ENCODE data around the gene USP17L5.
"Not testable (repeated sequence)": the region's sequence is repeated elsewhere in the genome, so short reads cannot be mapped to it uniquely, and the experiment has no call there.

The USP17L5 gene

DNA sequence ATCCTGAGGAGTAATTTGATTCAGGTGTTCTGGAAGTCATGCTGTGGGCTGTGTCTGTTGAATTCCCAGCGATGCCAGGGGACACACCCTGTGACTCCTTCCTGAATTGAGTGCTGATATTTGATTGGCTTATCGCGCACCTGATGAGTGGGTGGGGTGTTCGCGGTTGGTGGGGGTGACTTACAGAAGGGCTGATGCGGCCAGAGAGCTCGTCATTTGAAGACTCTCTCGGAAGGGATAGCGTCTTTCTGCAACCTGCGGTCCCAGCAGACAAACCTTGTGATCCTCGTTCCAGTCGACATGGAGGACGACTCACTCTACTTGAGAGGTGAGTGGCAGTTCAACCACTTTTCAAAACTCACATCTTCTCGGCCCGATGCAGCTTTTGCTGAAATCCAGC lies at the start of gene USP17L5:
TSS of gene USP17L5 (plus strand) at position 301 of the 400 bp plus-strand sequence. CDS start at position 301, 0 bp downstream.
- not testable (repeated sequence) for DNase-seq (ENCODE audit: low spot score)

- not testable (repeated sequence) for DNase-seq (ENCODE audit: low spot score)
Observed at GRCh38 chr4:9324191-9324590, 15.0 kb upstream of the USP17L5 start.

DNA sequence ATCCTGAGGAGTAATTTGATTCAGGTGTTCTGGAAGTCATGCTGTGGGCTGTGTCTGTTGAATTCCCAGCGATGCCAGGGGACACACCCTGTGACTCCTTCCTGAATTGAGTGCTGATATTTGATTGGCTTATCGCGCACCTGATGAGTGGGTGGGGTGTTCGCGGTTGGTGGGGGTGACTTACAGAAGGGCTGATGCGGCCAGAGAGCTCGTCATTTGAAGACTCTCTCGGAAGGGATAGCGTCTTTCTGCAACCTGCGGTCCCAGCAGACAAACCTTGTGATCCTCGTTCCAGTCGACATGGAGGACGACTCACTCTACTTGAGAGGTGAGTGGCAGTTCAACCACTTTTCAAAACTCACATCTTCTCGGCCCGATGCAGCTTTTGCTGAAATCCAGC lies 14.3 kb upstream of the USP17L5 start, which contains the start of gene USP17L24:
TSS of gene USP17L24 (plus strand) at position 301 of the 400 bp plus-strand sequence. CDS start at position 301, 0 bp downstream.
- not testable (repeated sequence) for DNase-seq (ENCODE audit: low spot score)

GRCh38 chr4:9329611-9330010 lies 9.6 kb upstream of the USP17L5 start, which contains the start of gene USP17L25:
Gene USP17L25, plus strand, starts transcription at chr4:9329911. Its CDS starts 0 bp downstream, at chr4:9329911.
- not testable (repeated sequence) for DNase-seq (ENCODE audit: low spot score)

DNA sequence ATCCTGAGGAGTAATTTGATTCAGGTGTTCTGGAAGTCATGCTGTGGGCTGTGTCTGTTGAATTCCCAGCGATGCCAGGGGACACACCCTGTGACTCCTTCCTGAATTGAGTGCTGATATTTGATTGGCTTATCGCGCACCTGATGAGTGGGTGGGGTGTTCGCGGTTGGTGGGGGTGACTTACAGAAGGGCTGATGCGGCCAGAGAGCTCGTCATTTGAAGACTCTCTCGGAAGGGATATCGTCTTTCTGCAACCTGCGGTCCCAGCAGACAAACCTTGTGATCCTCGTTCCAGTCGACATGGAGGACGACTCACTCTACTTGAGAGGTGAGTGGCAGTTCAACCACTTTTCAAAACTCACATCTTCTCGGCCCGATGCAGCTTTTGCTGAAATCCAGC lies 4.8 kb upstream of the USP17L5 start, which contains the start of gene USP17L26:
TSS of gene USP17L26 (plus strand) at position 301 of the 400 bp plus-strand sequence. CDS start at position 301, 0 bp downstream.
- not testable (repeated sequence) for DNase-seq (ENCODE audit: low spot score)

DNA sequence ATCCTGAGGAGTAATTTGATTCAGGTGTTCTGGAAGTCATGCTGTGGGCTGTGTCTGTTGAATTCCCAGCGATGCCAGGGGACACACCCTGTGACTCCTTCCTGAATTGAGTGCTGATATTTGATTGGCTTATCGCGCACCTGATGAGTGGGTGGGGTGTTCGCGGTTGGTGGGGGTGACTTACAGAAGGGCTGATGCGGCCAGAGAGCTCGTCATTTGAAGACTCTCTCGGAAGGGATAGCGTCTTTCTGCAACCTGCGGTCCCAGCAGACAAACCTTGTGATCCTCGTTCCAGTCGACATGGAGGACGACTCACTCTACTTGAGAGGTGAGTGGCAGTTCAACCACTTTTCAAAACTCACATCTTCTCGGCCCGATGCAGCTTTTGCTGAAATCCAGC lies 4.6 kb downstream of the USP17L5 start, which contains the start of gene USP17L27:
TSS of gene USP17L27 (plus strand) at position 301 of the 400 bp plus-strand sequence. CDS start at position 301, 0 bp downstream.
- DNase-seq (ENCODE audit: low spot score): not testable (repeated sequence)

DNA sequence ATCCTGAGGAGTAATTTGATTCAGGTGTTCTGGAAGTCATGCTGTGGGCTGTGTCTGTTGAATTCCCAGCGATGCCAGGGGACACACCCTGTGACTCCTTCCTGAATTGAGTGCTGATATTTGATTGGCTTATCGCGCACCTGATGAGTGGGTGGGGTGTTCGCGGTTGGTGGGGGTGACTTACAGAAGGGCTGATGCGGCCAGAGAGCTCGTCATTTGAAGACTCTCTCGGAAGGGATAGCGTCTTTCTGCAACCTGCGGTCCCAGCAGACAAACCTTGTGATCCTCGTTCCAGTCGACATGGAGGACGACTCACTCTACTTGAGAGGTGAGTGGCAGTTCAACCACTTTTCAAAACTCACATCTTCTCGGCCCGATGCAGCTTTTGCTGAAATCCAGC lies 9.4 kb downstream of the USP17L5 start, which contains the start of gene USP17L28:
TSS of gene USP17L28 (plus strand) at position 301 of the 400 bp plus-strand sequence. CDS start at position 301, 0 bp downstream.
- DNase-seq (ENCODE audit: low spot score): not testable (repeated sequence)

GRCh38 chr4:9350866-9351265 lies 11.7 kb downstream of the USP17L5 start:
- not testable (repeated sequence) for DNase-seq (ENCODE audit: low spot score)

DNA sequence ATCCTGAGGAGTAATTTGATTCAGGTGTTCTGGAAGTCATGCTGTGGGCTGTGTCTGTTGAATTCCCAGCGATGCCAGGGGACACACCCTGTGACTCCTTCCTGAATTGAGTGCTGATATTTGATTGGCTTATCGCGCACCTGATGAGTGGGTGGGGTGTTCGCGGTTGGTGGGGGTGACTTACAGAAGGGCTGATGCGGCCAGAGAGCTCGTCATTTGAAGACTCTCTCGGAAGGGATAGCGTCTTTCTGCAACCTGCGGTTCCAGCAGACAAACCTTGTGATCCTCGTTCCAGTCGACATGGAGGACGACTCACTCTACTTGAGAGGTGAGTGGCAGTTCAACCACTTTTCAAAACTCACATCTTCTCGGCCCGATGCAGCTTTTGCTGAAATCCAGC lies 14.1 kb downstream of the USP17L5 start, which contains the start of gene USP17L29:
TSS of gene USP17L29 (plus strand) at position 301 of the 400 bp plus-strand sequence. CDS start at position 301, 0 bp downstream.
- DNase-seq (ENCODE audit: low spot score): not testable (repeated sequence)

- not testable (repeated sequence) for DNase-seq (ENCODE audit: low spot score)
Observed at GRCh38 chr4:9362829-9363228, 23.6 kb downstream of the USP17L5 start, which contains the start of gene USP17L30. Gene USP17L30, plus strand, starts transcription at chr4:9363129. Its CDS starts 0 bp downstream, at chr4:9363129.

DNA sequence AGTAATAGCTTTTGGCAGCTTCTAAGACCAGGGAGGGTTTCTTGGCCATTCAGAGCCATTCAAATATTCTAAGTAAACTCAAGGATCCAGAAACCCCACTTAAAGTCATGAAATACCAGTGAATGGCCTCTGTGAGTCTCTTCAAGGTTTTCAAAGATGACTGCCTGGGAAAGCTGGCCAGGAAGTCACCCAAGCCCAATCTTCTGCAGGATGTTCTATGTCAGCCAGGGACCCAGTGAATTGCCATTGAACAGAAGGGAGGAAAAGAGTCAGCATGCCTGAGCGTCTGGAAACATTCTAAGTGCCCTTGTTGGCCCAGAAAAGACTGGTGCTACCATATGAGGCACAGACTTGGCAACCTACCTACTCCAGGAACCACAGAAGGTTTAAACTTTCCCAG lies 40.7 kb downstream of the USP17L5 start:
- DNase-seq (ENCODE audit: low spot score): not testable (repeated sequence)

DNA sequence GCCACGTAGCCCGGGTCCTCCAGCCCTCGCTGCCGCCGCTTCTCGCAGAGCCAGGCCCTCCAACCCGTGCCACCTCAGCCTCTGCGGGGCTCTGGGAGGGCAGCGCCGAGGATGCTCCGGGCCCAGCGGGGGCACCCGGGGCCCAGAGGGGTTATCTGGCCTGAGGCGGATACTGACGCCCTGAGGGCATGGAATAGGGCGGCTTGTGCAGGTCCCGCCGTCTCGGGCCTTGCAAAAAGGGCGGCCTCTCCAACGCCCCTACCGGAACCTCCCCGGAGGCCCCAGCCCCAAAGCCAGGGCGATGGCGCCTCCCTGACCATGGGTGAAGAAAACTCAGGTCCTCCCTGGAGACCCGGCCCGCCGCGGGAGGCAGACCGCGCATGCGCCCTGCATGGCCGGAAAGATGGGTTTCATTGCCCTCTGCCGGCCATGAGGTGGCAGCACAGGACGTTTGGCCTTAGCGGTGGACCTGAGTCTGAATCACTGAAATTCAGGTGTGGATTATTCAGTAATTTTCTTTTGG lies 41.9 kb downstream of the USP17L5 start:
- DNase-seq (ENCODE audit: low spot score): not testable (repeated sequence)

GRCh38 chr4:9384126-9384525 lies 44.9 kb downstream of the USP17L5 start:
- DNase-seq (ENCODE audit: low spot score): no peak

GRCh38 chr4:9389001-9389400 lies 49.8 kb downstream of the USP17L5 start:
- DNase-seq (ENCODE audit: low spot score): not testable (repeated sequence)
